AG09309 (cell line): ENCODE data around the gene TMEM106B.

ENCODE experiments used
- DNase-seq: peaks from one replicate; pipeline ENCODE4 v3.0.0-alpha.2; 2010; ENCODE audit warnings: low read depth
- H3K4me3 ChIP-seq: 2 replicates; pipeline ENCODE4 v1.5.1; 2011; ENCODE audit warnings: mild to moderate bottlenecking, low read depth, low read length, moderate library complexity; ENCODE audit not compliant: control insufficient read depth
- CTCF ChIP-seq: IDR thresholded peaks from 2 replicates; pipeline ENCODE4 v1.5.1; 2011; ENCODE audit warnings: mild to moderate bottlenecking, low read depth, low read length, inconsistent platforms; ENCODE audit not compliant: insufficient read depth, control insufficient read depth; ENCODE audit errors: missing control alignments

Gene TMEM106B

GRCh38 chr7:12194426-12194825, 16.7 kb upstream of the TMEM106B start:
- H3K4me3 ChIP-seq, result no peak overlapping the region
- TF ChIP-seq CTCF, result no peak
- no peak for DNase-seq

- no peak for TF ChIP-seq CTCF
- no peak overlapping the region for H3K4me3 ChIP-seq
- no peak for DNase-seq
These were observed 14.7 kb upstream of the TMEM106B start for GRCh38 chr7:12196386-12196785.

- H3K4me3 ChIP-seq, result no peak overlapping the region
- no peak for TF ChIP-seq CTCF
- DNase-seq, result no peak
These were observed 11.7 kb upstream of the TMEM106B start for GRCh38 chr7:12199363-12199762.

GRCh38 chr7:12207046-12207445, 4.0 kb upstream of the TMEM106B start:
- no peak for TF ChIP-seq CTCF
- DNase-seq, result no peak
- no peak overlapping the region for H3K4me3 ChIP-seq

GRCh38 chr7:12209221-12209620, 1.9 kb upstream of the TMEM106B start:
- no peak overlapping the region for H3K4me3 ChIP-seq
- DNase-seq, result no peak
- no peak for TF ChIP-seq CTCF

- no peak for DNase-seq
- H3K4me3 ChIP-seq, result peak overlapping the region; percentile 78
- no peak for TF ChIP-seq CTCF
These were observed 678 bp upstream of the TMEM106B start for GRCh38 chr7:12210179-12211053.
